LNCAP (cell line): Measurements from ENCODE around the gene UBAP1L.
A peak's percentile ranks its signal among the peaks of the same experiment; 100 is the strongest.

ENCODE experiments used
- CTCF ChIP-seq: fragments of 450-650 bp; IDR thresholded peaks from 2 replicates; pipeline ENCODE4 v1.5.1; 2017; ENCODE audit warnings: mild to moderate bottlenecking

The UBAP1L gene

GRCh38 chr15:65054333-65055200, 60.4 kb downstream of the UBAP1L start:
- peak; percentile 87 for TF ChIP-seq CTCF

GRCh38 chr15:65052956-65053355, 62.0 kb downstream of the UBAP1L start:
- no peak for TF ChIP-seq CTCF

DNA sequence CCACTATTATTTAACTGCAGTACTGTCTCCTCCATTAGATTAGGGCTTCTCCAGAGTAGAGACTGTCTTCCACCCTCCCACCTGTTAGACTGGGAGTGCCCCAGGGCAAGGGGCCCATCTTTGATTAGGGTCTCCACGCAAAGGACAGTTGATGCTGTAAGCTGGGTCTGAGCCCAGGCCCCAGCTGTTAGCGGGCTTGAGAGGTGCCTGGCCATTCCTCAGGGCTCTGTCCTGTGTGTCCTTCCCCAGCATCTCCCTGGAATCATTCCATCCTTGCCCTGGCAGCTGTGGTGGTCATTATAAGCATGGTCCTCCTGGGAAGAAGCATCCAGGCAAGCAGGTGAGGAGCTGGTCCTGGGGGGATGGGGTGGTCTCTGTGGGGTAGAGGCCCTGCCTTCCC, 63.7 kb downstream of the UBAP1L start:
- TF ChIP-seq CTCF = no peak

DNA sequence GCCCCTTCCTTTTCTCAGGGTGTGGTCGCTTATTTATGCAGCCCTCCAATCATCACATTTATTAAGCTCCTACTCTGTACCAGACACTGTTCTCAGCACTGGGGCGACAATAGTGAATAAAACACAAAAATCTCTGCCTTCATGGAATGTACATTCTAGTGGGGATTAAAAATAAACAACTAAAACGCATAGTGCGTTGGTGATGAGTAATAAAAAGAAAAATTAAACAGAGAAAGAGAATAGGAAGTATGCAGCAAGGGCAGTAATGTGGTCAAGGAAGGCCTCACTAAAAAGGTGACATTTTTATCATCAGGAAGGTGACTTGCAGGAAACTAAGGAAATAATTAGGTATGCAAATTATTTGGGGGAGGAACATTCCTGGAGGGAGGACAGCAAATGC, 64.7 kb downstream of the UBAP1L start:
- TF ChIP-seq CTCF = no peak

- no peak for TF ChIP-seq CTCF
Observed at GRCh38 chr15:65049418-65049840, 65.6 kb downstream of the UBAP1L start.

GRCh38 chr15:65048241-65048640, 66.8 kb downstream of the UBAP1L start:
- no peak for TF ChIP-seq CTCF

GRCh38 chr15:65044724-65045481, 70.1 kb downstream of the UBAP1L start, which contains the start of gene SLC51B:
TSS of gene SLC51B (plus strand) at chr15:65045387. CDS start at chr15:65050005, 4,618 bp downstream.
- TF ChIP-seq CTCF = no peak
